HCT116 (cell line): Measurements from ENCODE around the gene TRERF1.

Source experiments
- CBX3 ChIP-seq: IDR thresholded peaks from 2 replicates; pipeline ENCODE4 v1.6.1; 2012; ENCODE audit warnings: low read depth
- POLR2A ChIP-seq: IDR thresholded peaks from 2 replicates; pipeline ENCODE4 v1.7.0; 2011; ENCODE audit warnings: borderline replicate concordance; ENCODE audit not compliant: insufficient read depth, insufficient read length; ENCODE audit errors: extremely low read depth
- TF ChIP-seq, protein P1 (sequence below), 3 experiments: fragments of 200-600 bp in 1 of 3; sonication (generic) in 1 of 3; IDR thresholded peaks in 2 of 3; conservative IDR thresholded peaks in 1 of 3; 2 replicates each; pipeline ENCODE4 v1.5.1; 2012 to 2017; ENCODE audit warnings: low read depth in 2 of 3, low read length in 2 of 3, antibody characterized with exemption in 1 of 3, borderline replicate concordance in 1 of 3, control low read depth in 1 of 3, mild to moderate bottlenecking in 1 of 3, mixed read lengths in 1 of 3, mixed run types in 1 of 3, moderate library complexity in 1 of 3; ENCODE audit not compliant: insufficient read depth in 1 of 3

DNA sequence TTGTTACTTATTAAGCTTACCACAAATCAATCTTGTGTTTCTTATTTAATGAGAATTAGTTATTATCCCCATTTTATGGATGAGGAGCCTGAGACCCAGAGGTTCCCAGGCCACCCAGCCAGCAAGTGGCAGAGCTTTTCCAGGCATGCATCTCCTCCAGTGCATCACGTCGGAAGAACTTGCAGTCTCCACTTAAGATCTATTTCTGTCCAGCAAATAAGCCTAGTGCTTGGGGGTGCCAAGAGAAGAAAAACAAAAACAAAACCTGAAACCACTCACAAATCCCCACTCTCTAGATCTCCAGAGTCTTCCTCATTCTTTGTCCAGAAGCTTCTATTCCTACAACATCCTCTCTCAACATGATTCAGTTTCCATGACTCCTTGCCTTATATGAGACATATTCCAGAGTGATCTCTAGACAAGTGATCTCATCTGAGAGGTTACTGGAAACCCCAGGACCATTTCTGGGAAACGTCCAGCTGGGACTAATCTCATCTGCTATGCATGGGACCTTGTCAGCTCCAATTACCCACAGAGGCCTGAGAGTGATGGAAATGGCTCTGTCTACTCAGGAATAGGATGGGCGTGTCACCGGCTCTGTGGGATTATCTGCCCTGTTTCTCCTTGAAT lies 261.1 kb downstream of the TRERF1 start:
- TF ChIP-seq POLR2A = no peak
- TF ChIP-seq, protein P1, sequence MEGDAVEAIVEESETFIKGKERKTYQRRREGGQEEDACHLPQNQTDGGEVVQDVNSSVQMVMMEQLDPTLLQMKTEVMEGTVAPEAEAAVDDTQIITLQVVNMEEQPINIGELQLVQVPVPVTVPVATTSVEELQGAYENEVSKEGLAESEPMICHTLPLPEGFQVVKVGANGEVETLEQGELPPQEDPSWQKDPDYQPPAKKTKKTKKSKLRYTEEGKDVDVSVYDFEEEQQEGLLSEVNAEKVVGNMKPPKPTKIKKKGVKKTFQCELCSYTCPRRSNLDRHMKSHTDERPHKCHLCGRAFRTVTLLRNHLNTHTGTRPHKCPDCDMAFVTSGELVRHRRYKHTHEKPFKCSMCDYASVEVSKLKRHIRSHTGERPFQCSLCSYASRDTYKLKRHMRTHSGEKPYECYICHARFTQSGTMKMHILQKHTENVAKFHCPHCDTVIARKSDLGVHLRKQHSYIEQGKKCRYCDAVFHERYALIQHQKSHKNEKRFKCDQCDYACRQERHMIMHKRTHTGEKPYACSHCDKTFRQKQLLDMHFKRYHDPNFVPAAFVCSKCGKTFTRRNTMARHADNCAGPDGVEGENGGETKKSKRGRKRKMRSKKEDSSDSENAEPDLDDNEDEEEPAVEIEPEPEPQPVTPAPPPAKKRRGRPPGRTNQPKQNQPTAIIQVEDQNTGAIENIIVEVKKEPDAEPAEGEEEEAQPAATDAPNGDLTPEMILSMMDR (IDR thresholded peaks at IDR 0.05 in 2 of 3, conservative IDR thresholded peaks at IDR 0.05 in 1 of 3; ENCODE audit: borderline replicate concordance in 1 of 3, insufficient read depth in 1 of 3, low read depth in 2 of 3, low read length in 2 of 3) = no peak
- TF ChIP-seq CBX3 = no peak
